Natural killer cell treated with Interleukin-12 subunit alpha and Interleukin-12 subunit beta and Interleukin-15 and Interleukin-18, amount 100 ng/mL, for 72 hours (primary cell): ENCODE measurements around the gene SLC44A4. TPM values are rescaled to one million over a fixed set of nuclear protein-coding genes. Genes with fewer than 3 reads are reported as not detected.
A peak's percentile ranks its signal among the peaks of the same experiment; 100 is the strongest.
"Not testable (repeated sequence)": the region's sequence is repeated elsewhere in the genome, so short reads cannot be mapped to it uniquely, and the experiment has no call there.

Source experiments
- ATAC-seq, 2 donors: fragments of 150-1000 bp; cut with Tn5 transposase in 1 of 2; sonication (Bioruptor Pico), chemical (Tn5 transposase) in 1 of 2; 2 replicates each; pipeline ENCODE4 v1.10.0; 2021
- DNase-seq: peaks from one replicate; pipeline ENCODE4 v3.0.0; 2022; ENCODE audit warnings: low spot score
- H3K27ac Mint-ChIP-seq, 2 donors: 1 replicate in 1 of 2; 2 replicates in 1 of 2; pipeline ENCODE4 v1.8.0; 2022; ENCODE audit warnings: mixed read lengths in 2 of 2, mild to moderate bottlenecking in 1 of 2, moderate library complexity in 1 of 2
- H3K27me3 Mint-ChIP-seq, 2 donors: 1 replicate in 1 of 2; 2 replicates in 1 of 2; pipeline ENCODE4 v1.8.0; 2022; ENCODE audit warnings: mixed read lengths in 2 of 2
- H3K36me3 Mint-ChIP-seq: one replicate; pipeline ENCODE4 v1.8.0; 2022; ENCODE audit warnings: mixed read lengths
- H3K4me1 Mint-ChIP-seq, 2 donors: 1 replicate in 1 of 2; 2 replicates in 1 of 2; pipeline ENCODE4 v1.8.0; 2022; ENCODE audit warnings: low read depth in 2 of 2, mixed read lengths in 2 of 2, mild to moderate bottlenecking in 1 of 2
- H3K4me3 Mint-ChIP-seq: one replicate; pipeline ENCODE4 v1.8.0; 2022; ENCODE audit warnings: mixed read lengths
- H3K9me3 Mint-ChIP-seq: 2 replicates; pipeline ENCODE4 v1.8.0; 2022; ENCODE audit warnings: mixed read lengths
- total RNA-seq, 2 donors: library from RNA; stranded (reverse); gene quantifications; one replicate each; pipeline ENCODE4 v1.2.3, GENCODE V29; 2022

Gene SLC44A4
- total RNA-seq, 2 donors from 2014 or later: not detected

- Mint-ChIP-seq H3K36me3 (peaks cover 20% of the 10 kb centered on the region), H3K27ac (no peak overlapping the region), H3K9me3 (no peaks in the 10 kb centered on the region)
Observed at GRCh38 chr6:31831350-31832215, 47.2 kb downstream of the SLC44A4 start.

GRCh38 chr6:31830886-31831335, 47.9 kb downstream of the SLC44A4 start:
- Mint-ChIP-seq H3K27ac (peak overlapping the region; percentile 73 to 92), H3K9me3 (no peaks in the 10 kb centered on the region), H3K4me3 (peak overlapping the region; percentile 84), H3K27me3 (no peaks in the 10 kb centered on the region), H3K36me3 (peaks cover 13% of the 10 kb centered on the region), H3K4me1 (peaks cover 29 to 39% of the 10 kb centered on the region in 2 donors)
- ATAC-seq (no peak), DNase-seq (no peak)

More at GRCh38 chr6:31831350-31832215, 47.2 kb downstream of the SLC44A4 start:
- DNase-seq: no peak
- H3K27me3 Mint-ChIP-seq: no peaks in the 10 kb centered on the region
- peaks cover 33 to 45% of the 10 kb centered on the region in 2 donors for H3K4me1 Mint-ChIP-seq
- peak overlapping the region; percentile 84 for H3K4me3 Mint-ChIP-seq
- ATAC-seq: no peak

- Mint-ChIP-seq H3K36me3 (peaks cover 11% of the 10 kb centered on the region), H3K27ac (peak overlapping the region; percentile 73 to 92), H3K27me3 (no peaks in the 10 kb centered on the region), H3K4me1 (peaks cover 31 to 38% of the 10 kb centered on the region in 2 donors), H3K9me3 (no peaks in the 10 kb centered on the region), H3K4me3 (peak overlapping the region; percentile 84)
- no peak for DNase-seq
- no peak for ATAC-seq
Observed at GRCh38 chr6:31829633-31830283, 49.0 kb downstream of the SLC44A4 start.

- H3K27ac Mint-ChIP-seq: peak within 1 kb of the TSS; percentile 91 to 97
- H3K36me3 Mint-ChIP-seq: peaks cover 11% of the 10 kb centered on the region
- no peaks in the 10 kb centered on the region for H3K27me3 Mint-ChIP-seq
- ATAC-seq (peak; percentile 88 to 90), DNase-seq (peak; percentile 98)
- H3K9me3 Mint-ChIP-seq: no peaks in the 10 kb centered on the region
- H3K4me1 Mint-ChIP-seq: peaks cover 31 to 32% of the 10 kb centered on the region in 2 donors
- peak within 1 kb of the TSS; percentile 88 for H3K4me3 Mint-ChIP-seq
Observed at GRCh38 chr6:31827286-31828079, 51.3 kb downstream of the SLC44A4 start, which contains the start of gene HSPA1B. Gene HSPA1B, plus strand, starts transcription at chr6:31827738. Its CDS starts 213 bp downstream, at chr6:31827951.

- DNase-seq (no peak), ATAC-seq (no peak)
- no peaks in the 10 kb centered on the region for H3K27me3 Mint-ChIP-seq
- H3K4me1 Mint-ChIP-seq: peaks cover 37 to 38% of the 10 kb centered on the region in 2 donors
- H3K27ac Mint-ChIP-seq: peak overlapping the region; percentile 91 to 97
- peak overlapping the region; percentile 88 for H3K4me3 Mint-ChIP-seq
- peaks cover 11% of the 10 kb centered on the region for H3K36me3 Mint-ChIP-seq
- no peaks in the 10 kb centered on the region for H3K9me3 Mint-ChIP-seq
Observed at GRCh38 chr6:31826793-31827285, 52.0 kb downstream of the SLC44A4 start.

GRCh38 chr6:31825553-31825952, 53.2 kb downstream of the SLC44A4 start:
- Mint-ChIP-seq H3K27me3 (no peaks in the 10 kb centered on the region), H3K27ac (peak overlapping the region; percentile 91 to 97), H3K4me1 (peaks cover 39 to 43% of the 10 kb centered on the region in 2 donors), H3K36me3 (peaks cover 8% of the 10 kb centered on the region), H3K9me3 (no peaks in the 10 kb centered on the region), H3K4me3 (peak overlapping the region; percentile 88)
- no peak for DNase-seq
- ATAC-seq: no peak

GRCh38 chr6:31823592-31824196, 55.1 kb downstream of the SLC44A4 start:
- Mint-ChIP-seq H3K4me3 (peak overlapping the region; percentile 45), H3K27ac (peak overlapping the region; percentile 89 to 94), H3K4me1 (peaks cover 35 to 48% of the 10 kb centered on the region in 2 donors)
- not testable (repeated sequence) for DNase-seq, H3K9me3 Mint-ChIP-seq, ATAC-seq, H3K27me3 Mint-ChIP-seq, H3K36me3 Mint-ChIP-seq

GRCh38 chr6:31822036-31822821, 56.6 kb downstream of the SLC44A4 start:
- H3K4me3 Mint-ChIP-seq: peak overlapping the region; percentile 89
- peak overlapping the region; percentile 89 to 94 for H3K27ac Mint-ChIP-seq
- H3K4me1 Mint-ChIP-seq: peaks cover 47 to 59% of the 10 kb centered on the region in 2 donors
- H3K36me3 Mint-ChIP-seq: peaks cover 6% of the 10 kb centered on the region
- H3K9me3 Mint-ChIP-seq: no peaks in the 10 kb centered on the region
- DNase-seq (peak; percentile 89), ATAC-seq (peak; percentile 75 to 84)
- H3K27me3 Mint-ChIP-seq: no peaks in the 10 kb centered on the region

GRCh38 chr6:31821301-31822035, 57.3 kb downstream of the SLC44A4 start:
- H3K36me3 Mint-ChIP-seq: peaks cover 6% of the 10 kb centered on the region
- no peaks in the 10 kb centered on the region for H3K27me3 Mint-ChIP-seq
- peak overlapping the region; percentile 89 for H3K4me3 Mint-ChIP-seq
- H3K4me1 Mint-ChIP-seq: peaks cover 39 to 52% of the 10 kb centered on the region in 2 donors
- no peaks in the 10 kb centered on the region for H3K9me3 Mint-ChIP-seq
- peak; percentile 66 to 69 for ATAC-seq
- DNase-seq: peak; percentile 76
- H3K27ac Mint-ChIP-seq: peak overlapping the region; percentile 89 to 94

GRCh38 chr6:31820399-31820798, 58.4 kb downstream of the SLC44A4 start:
- Mint-ChIP-seq H3K27ac (peak overlapping the region; percentile 89 to 94), H3K4me1 (peaks cover 38 to 47% of the 10 kb centered on the region in 2 donors)
- H3K36me3 Mint-ChIP-seq: not testable (repeated sequence)

GRCh38 chr6:31819871-31820299, 58.9 kb downstream of the SLC44A4 start:
- Mint-ChIP-seq H3K27me3 (no peaks in the 10 kb centered on the region), H3K9me3 (no peaks in the 10 kb centered on the region), H3K4me1 (peaks cover 37 to 45% of the 10 kb centered on the region in 2 donors), H3K27ac (peak overlapping the region; percentile 55 to 93), H3K36me3 (peaks cover 6% of the 10 kb centered on the region), H3K4me3 (peak overlapping the region; percentile 66)
- DNase-seq (no peak), ATAC-seq (no peak)

More at GRCh38 chr6:31820399-31820798, 58.4 kb downstream of the SLC44A4 start:
- ATAC-seq, DNase-seq, H3K9me3 Mint-ChIP-seq, H3K27me3 Mint-ChIP-seq: not testable (repeated sequence)
- peak overlapping the region; percentile 89 for H3K4me3 Mint-ChIP-seq
